ENCODE results near the gene SPG11. TPM values are rescaled to one million over a fixed set of nuclear protein-coding genes. Genes with fewer than 3 reads are reported as not detected.
A peak's percentile ranks its signal among the peaks of the same experiment; 100 is the strongest.
"Not testable (repeated sequence)": the region's sequence is repeated elsewhere in the genome, so short reads cannot be mapped to it uniquely, and the experiment has no call there.

The SPG11 gene
- total and polyA plus RNA-seq, 7 experiments from 2014 or later, result 26.1 to 137 (median 107) TPM

DNA sequence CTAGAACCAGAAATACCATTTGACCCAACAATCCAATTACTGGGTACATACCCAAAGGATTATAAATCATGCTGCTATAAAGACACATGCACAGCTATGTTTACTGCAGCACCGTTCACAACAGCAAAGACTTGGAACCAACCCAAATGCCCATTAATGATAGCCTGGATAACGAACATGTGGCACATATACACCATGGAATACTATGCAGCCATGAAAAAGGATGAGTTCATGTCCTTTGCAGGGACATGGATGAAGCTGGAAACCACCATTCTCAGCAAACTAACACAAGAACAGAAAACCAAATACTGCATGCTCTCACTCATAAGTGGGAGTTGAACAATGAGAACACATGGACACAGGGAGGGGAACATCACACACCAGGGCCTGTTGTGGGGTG, 25.9 kb upstream of the SPG11 start:
- H3K36me3 Mint-ChIP-seq, result peaks cover 21 to 49% (median 27%) of the 10 kb centered on the region in 5 donors
- H3K36me3 ChIP-seq (ENCODE audit: control insufficient read depth in 2 of 3, insufficient read depth in 3 of 3, low read length in 3 of 3); H3K27me3 Mint-ChIP-seq; H3K27me3 ChIP-seq (ENCODE audit: control insufficient read depth in 2 of 2, insufficient read depth in 2 of 2, low read length in 2 of 2); H3K27ac ChIP-seq (ENCODE audit: low read depth, low read length); intact Hi-C loops (cut with micrococcal nuclease); H3K4me3 ChIP-seq (ENCODE audit: low read length); DNase-seq; ATAC-seq; H3K9me3 ChIP-seq (ENCODE audit: control insufficient read depth in 2 of 3, low read length in 3 of 3): not testable (repeated sequence)
- H3K27ac Mint-ChIP-seq, result peak overlapping the region in 6 of 9 donors; percentile 47 to 99 (median 72)
- H3K9me3 Mint-ChIP-seq, result peaks cover 12 to 52% (median 36%) of the 10 kb centered on the region in 11 donors
- H3K4me1 Mint-ChIP-seq, result peaks cover 23 to 66% (median 51%) of the 10 kb centered on the region in 7 donors
- H3K4me1 ChIP-seq (ENCODE audit: control insufficient read depth in 2 of 2, insufficient read depth in 2 of 2, low read length in 2 of 2), result peaks cover 10 to 14% of the 10 kb centered on the region in 2 donors
- H3K4me3 Mint-ChIP-seq, result peak overlapping the region in 5 of 10 donors; percentile 20 to 50 (median 42)
- ChIA-PET POLR2A (interaction anchor here (1.2 to 38.1 kb wide), 4 partner anchors 8 to 33 kb away, joined by 3 to 3822 read pairs (median 448); partner anchors contain the start of genes B2M, PATL2, SPG11 and TRIM69), CTCF (interaction anchor here (0.6 to 1.6 kb wide), 3 partner anchors 25 to 88 kb away, joined by 3 to 5 read pairs (median 3); partner anchors contain the start of genes SPG11 and TRIM69)

DNA sequence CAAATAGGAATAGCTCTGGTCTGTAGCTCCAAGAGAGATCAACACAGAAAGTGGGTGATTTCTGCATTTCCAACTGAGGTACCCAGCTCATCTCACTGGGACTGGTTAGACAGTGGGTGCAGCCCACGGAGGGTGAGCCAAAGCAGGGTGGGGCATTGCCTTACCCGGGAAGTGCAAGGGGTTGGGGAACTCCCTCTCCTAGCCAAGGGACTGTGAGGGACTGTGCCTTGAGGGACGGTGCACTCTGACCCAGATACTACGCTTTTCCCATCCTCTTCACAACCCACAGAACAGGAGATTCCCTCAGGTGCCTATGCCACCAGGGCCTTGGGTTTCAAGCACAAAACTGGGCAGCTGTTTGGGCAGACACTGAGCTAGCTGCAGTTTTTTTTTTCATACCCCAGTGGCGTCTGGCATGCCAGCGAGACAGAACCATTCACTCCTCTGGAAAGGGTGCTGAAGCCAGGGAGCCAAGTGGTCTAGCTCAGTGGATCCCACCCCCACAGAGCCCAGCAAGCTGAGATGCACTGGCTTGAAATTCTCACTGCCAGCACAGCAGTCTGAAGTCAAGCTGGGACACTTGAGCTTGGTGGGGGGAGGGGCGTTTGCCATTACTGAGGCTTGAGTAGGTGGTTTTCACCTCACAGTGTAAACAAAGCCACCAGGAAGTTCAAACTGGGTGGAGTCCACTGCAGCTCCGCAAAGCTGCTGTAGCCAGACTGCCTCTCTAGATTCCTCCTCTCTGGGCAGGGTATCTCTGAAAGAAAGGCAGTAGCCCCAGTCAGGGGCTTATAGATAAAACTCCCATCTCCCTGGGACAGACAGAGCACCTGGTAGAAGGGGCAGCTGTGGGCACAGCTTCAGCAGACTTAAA, 19.6 kb upstream of the SPG11 start:
- CTCF ChIA-PET, result interaction anchor here (0.6 to 6.8 kb wide), 9 partner anchors 11 to 128 kb away, joined by 3 to 69 read pairs (median 3); partner anchors contain the start of genes B2M, PATL2 and SPG11
- Mint-ChIP-seq H3K27ac (peak overlapping the region; percentile 88 to 99 (median 94)), H3K36me3 (peaks cover 50 to 79% (median 54%) of the 10 kb centered on the region in 5 donors), H3K4me3 (peak overlapping the region; percentile 64 to 84 (median 71)), H3K9me3 (peaks cover 19 to 80% (median 52%) of the 10 kb centered on the region in 11 donors), H3K4me1 (peaks cover 53 to 98% (median 84%) of the 10 kb centered on the region in 7 donors)
- Histone ChIP-seq H3K27ac (ENCODE audit: low read depth, low read length) (peak overlapping the region; percentile 69), H3K9me3 (ENCODE audit: control insufficient read depth in 2 of 3, low read length in 3 of 3) (peaks cover 0 to 17% (median 7%) of the 10 kb centered on the region in 3 experiments), H3K4me3 (ENCODE audit: low read length) (peak overlapping the region; percentile 53), H3K4me1 (ENCODE audit: control insufficient read depth in 2 of 2, insufficient read depth in 2 of 2, low read length in 2 of 2) (peaks cover 61 to 67% of the 10 kb centered on the region in 2 donors)
- H3K27me3 Mint-ChIP-seq; H3K27me3 ChIP-seq (ENCODE audit: control insufficient read depth in 2 of 2, insufficient read depth in 2 of 2, low read length in 2 of 2); H3K36me3 ChIP-seq (ENCODE audit: control insufficient read depth in 2 of 3, insufficient read depth in 3 of 3, low read length in 3 of 3): not testable (repeated sequence)
- ATAC-seq (peak; percentile 41), DNase-seq (peak; percentile 39 to 89 (median 81))
- POLR2A ChIA-PET, result interaction anchor here (1.1 to 38.1 kb wide), 8 partner anchors 7 to 39 kb away, joined by 3 to 3822 read pairs (median 13); partner anchors contain the start of genes B2M, PATL2, SPG11 and TRIM69
- intact Hi-C loops (cut with micrococcal nuclease), result loop anchor here (1.0 kb wide), 3 partner anchors 20 to 43 kb away; partner anchors contain the start of genes B2M (in 2 of the 2), PATL2 (in 2 of the 2) and SPG11 (in 2 of the 2)

DNA sequence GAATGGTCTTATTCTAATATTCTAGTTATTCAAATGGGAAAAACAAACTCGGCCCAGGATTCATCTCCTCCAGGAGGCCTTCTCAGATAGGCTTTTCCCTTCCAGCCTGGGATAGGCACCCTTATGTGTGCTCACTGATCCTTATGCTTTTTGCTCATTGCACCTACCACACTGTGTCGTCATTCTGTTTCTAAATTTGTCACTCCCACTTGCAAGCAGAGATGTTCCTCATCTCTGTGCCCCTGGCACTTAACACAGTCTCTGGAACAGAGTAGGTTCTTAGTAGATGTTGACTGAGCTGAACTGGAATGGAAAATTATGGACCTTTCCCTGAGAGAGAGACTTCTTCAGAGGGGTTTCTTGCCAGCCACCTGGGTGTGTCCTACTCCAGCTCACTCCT, 18.7 kb upstream of the SPG11 start:
- Histone ChIP-seq H3K4me1 (ENCODE audit: control insufficient read depth in 2 of 2, insufficient read depth in 2 of 2, low read length in 2 of 2) (peaks cover 65 to 72% of the 10 kb centered on the region in 2 donors), H3K27me3 (ENCODE audit: control insufficient read depth in 2 of 2, insufficient read depth in 2 of 2, low read length in 2 of 2) (no peaks in the 10 kb centered on the region), H3K9me3 (ENCODE audit: control insufficient read depth in 2 of 3, low read length in 3 of 3) (peaks cover 0 to 17% (median 7%) of the 10 kb centered on the region in 3 experiments), H3K27ac (ENCODE audit: low read depth, low read length) (peak overlapping the region; percentile 69), H3K36me3 (ENCODE audit: control insufficient read depth in 2 of 3, insufficient read depth in 3 of 3, low read length in 3 of 3) (no peaks in the 10 kb centered on the region), H3K4me3 (ENCODE audit: low read length) (peak overlapping the region; percentile 5)
- no peak for DNase-seq
- intact Hi-C loops (cut with micrococcal nuclease), result no loop called here
- no peak for ATAC-seq
- Mint-ChIP-seq H3K36me3 (peaks cover 45 to 75% (median 52%) of the 10 kb centered on the region in 5 donors), H3K9me3 (peaks cover 19 to 77% (median 46%) of the 10 kb centered on the region in 11 donors), H3K4me3 (peak overlapping the region; percentile 64 to 84 (median 74)), H3K4me1 (peaks cover 56 to 98% (median 86%) of the 10 kb centered on the region in 7 donors), H3K27ac (peak overlapping the region; percentile 88 to 99 (median 94)), H3K27me3 (no peaks in the 10 kb centered on the region)
- ChIA-PET POLR2A (interaction anchor here (1.1 to 38.1 kb wide), 7 partner anchors 8 to 40 kb away, joined by 3 to 3822 read pairs (median 6); partner anchors contain the start of genes B2M, PATL2, SPG11 and TRIM69), CTCF (interaction anchor here (0.7 to 6.8 kb wide), 7 partner anchors 13 to 51 kb away, joined by 3 to 69 read pairs (median 5); partner anchors contain the start of genes B2M, PATL2 and SPG11)

DNA sequence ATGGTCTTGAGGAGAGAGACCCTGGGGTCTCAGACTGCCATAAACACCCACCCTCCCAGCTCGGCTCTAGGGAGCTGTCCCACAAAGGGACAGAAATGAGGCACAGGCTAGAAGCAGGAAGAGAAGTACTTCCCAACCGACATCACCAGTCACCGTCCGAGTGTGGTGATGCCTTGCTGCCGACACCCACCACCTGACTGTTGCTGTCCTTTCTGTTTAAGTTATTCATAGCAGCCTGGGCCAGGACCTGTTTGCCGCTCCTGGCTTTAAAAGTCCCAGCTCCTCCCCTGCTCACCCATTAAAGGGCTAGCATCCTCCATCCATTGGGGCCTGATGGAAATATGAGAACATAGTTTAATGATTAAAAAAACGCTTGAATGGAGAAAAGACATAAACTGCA, 13.2 kb upstream of the SPG11 start:
- ChIA-PET CTCF (interaction anchor here (0.5 to 3.8 kb wide), 6 partner anchors 9 to 62 kb away, joined by 3 to 30 read pairs (median 11); partner anchors contain the start of genes B2M, PATL2 and SPG11), POLR2A (interaction anchor here (1.4 to 38.1 kb wide), 6 partner anchors 8 to 72 kb away, joined by 3 to 3822 read pairs (median 64); partner anchors contain the start of genes B2M, PATL2, SPG11 and TRIM69)
- Histone ChIP-seq H3K36me3 (ENCODE audit: control insufficient read depth in 2 of 3, insufficient read depth in 3 of 3, low read length in 3 of 3) (no peaks in the 10 kb centered on the region), H3K9me3 (ENCODE audit: control insufficient read depth in 2 of 3, low read length in 3 of 3) (no peaks in the 10 kb centered on the region), H3K27me3 (ENCODE audit: control insufficient read depth in 2 of 2, insufficient read depth in 2 of 2, low read length in 2 of 2) (no peaks in the 10 kb centered on the region), H3K27ac (ENCODE audit: low read depth, low read length) (peak overlapping the region; percentile 60), H3K4me3 (ENCODE audit: low read length) (peak overlapping the region; percentile 44), H3K4me1 (ENCODE audit: control insufficient read depth in 2 of 2, insufficient read depth in 2 of 2, low read length in 2 of 2) (peaks cover 83 to 85% of the 10 kb centered on the region in 2 donors)
- intact Hi-C loops (cut with micrococcal nuclease), result loop anchor here (1.0 to 2.0 kb wide), 6 partner anchors 10 to 52 kb away; partner anchors contain the start of genes B2M (in 1 of the 2), PATL2 (in 1 of the 2) and SPG11 (in 1 of the 2)
- H3K4me1 Mint-ChIP-seq, result peaks cover 67 to 96% (median 92%) of the 10 kb centered on the region in 7 donors
- peaks cover 19 to 48% (median 39%) of the 10 kb centered on the region in 5 donors for H3K36me3 Mint-ChIP-seq
- DNase-seq (peak in 1 of 9 donors; percentile 31), ATAC-seq (peak; percentile 56)
- H3K4me3 Mint-ChIP-seq, result peak overlapping the region; percentile 72 to 92 (median 84)
- peaks cover 5 to 22% (median 11%) of the 10 kb centered on the region in 11 donors for H3K9me3 Mint-ChIP-seq
- H3K27me3 Mint-ChIP-seq, result no peaks in the 10 kb centered on the region
- peak overlapping the region; percentile 89 to 99 (median 96) for H3K27ac Mint-ChIP-seq

GRCh38 chr15:44675911-44676310, 12.4 kb upstream of the SPG11 start:
- Mint-ChIP-seq H3K27me3 (no peaks in the 10 kb centered on the region), H3K36me3 (peaks cover 13 to 42% (median 34%) of the 10 kb centered on the region in 5 donors), H3K4me1 (peaks cover 67 to 96% (median 92%) of the 10 kb centered on the region in 7 donors), H3K27ac (peak overlapping the region; percentile 89 to 99 (median 96)), H3K4me3 (peak overlapping the region; percentile 66 to 92 (median 83)), H3K9me3 (peaks cover 0 to 16% (median 8%) of the 10 kb centered on the region in 11 donors)
- CTCF ChIA-PET, result interaction anchor here (1.0 to 3.0 kb wide), 3 partner anchors 9 to 36 kb away, joined by 4 to 19 read pairs (median 5); partner anchors contain the start of genes B2M and PATL2
- H3K4me1 ChIP-seq (ENCODE audit: control insufficient read depth in 2 of 2, insufficient read depth in 2 of 2, low read length in 2 of 2), result peaks cover 82 to 83% of the 10 kb centered on the region in 2 donors
- intact Hi-C loops (cut with micrococcal nuclease), result loop anchor here in 1 of 2 donors (2.0 kb wide), 2 partner anchors 13 to 53 kb away; partner anchors contain the start of gene SPG11
- no peaks in the 10 kb centered on the region for H3K9me3 ChIP-seq (ENCODE audit: control insufficient read depth in 2 of 3, low read length in 3 of 3)
- DNase-seq, result no peak
- ATAC-seq, result no peak
- H3K27me3 ChIP-seq (ENCODE audit: control insufficient read depth in 2 of 2, insufficient read depth in 2 of 2, low read length in 2 of 2), result no peaks in the 10 kb centered on the region
- H3K4me3 ChIP-seq (ENCODE audit: low read length), result peak overlapping the region; percentile 44
- H3K36me3 ChIP-seq (ENCODE audit: control insufficient read depth in 2 of 3, insufficient read depth in 3 of 3, low read length in 3 of 3), result no peaks in the 10 kb centered on the region
- POLR2A ChIA-PET, result interaction anchor here (4.7 to 38.1 kb wide), 5 partner anchors 7 to 46 kb away, joined by 103 to 3822 read pairs (median 786); partner anchors contain the start of genes B2M, PATL2, SPG11 and TRIM69
- peak overlapping the region; percentile 52 for H3K27ac ChIP-seq (ENCODE audit: low read depth, low read length)
